LoVo (cell line): ENCODE results near the gene NELL2.

Source experiments
- DNase-seq: peaks from one replicate; pipeline ENCODE4 v3.0.0-alpha.2; 2016; ENCODE audit warnings: low spot score

Gene NELL2

DNA sequence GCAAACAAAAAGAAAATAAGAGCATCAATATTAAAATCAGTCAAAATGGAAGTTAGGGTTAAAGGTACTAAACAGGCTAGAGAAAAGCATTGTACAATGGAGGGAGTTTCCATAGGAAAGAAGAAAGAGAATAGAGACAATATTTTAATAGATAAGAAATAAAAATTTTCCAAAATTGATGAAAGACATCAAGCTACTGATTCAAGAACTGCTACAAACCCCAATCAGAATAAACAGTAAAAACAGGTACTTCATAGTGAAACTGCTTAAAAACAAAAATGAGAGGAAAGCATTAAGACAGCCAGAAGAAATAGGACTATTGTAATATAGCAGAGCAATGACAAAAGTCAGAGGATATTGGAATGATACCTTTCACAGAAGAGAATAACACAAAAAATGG lies 413.4 kb downstream of the NELL2 start:
- no peak for DNase-seq

DNA sequence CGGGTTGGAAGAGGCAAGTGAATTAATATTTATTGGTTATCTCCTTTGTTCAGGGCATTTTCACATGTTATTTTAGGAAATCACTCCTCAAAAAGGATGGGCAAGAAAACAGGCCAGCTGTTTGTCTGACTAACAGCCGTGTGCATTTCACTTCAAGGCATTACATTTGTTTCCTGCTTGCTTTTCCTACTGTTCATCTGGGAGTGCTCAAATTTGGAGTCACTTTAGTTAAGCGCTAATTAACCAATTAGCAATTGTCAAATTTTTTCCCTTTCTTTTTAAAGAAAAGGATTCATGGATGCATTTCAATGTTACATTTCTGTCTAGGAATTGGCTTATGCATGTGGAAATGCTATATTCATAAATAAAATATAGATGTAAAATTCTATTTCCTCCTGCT lies 415.9 kb downstream of the NELL2 start:
- DNase-seq: no peak

DNA sequence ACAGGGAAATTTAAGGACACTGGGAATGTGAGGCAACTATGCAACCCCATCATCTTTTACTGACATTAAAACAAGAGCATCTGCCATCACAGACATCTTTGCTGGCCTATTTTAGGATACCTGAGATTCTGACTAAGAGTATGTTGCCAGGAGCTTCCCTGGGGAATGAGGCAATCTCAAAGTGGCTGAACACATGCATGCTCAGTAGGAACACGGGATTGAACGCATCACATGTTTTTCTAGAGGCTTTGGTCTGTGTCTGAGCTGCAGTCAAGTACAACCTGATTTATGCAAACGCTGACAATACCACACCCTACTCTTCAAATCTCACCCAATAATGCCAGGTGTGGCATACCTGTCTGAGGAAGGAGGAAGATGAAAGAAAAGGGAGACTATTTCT lies 416.5 kb downstream of the NELL2 start:
- no peak for DNase-seq
